Stimulated activated CD4-positive, alpha-beta T cell treated with anti-CD3 and anti-CD28 coated beads, TNF-alpha, amount 100 ng/mL, for 1 hour (primary cell): Measurements from ENCODE around the gene PXN.
"Not testable (repeated sequence)": the region's sequence is repeated elsewhere in the genome, so short reads cannot be mapped to it uniquely, and the experiment has no call there.

Experiments
- DNase-seq, 3 donors: peaks; one replicate each; pipeline ENCODE4 v3.0.0-alpha.2; 2020; ENCODE audit warnings: low read depth in 3 of 3, low spot score in 1 of 3

Gene PXN

GRCh38 chr12:120262852-120263747, 2.4 kb downstream of the PXN start:
- no peak for DNase-seq

GRCh38 chr12:120261951-120262851, 3.3 kb downstream of the PXN start:
- no peak for DNase-seq

GRCh38 chr12:120260607-120261006, 4.9 kb downstream of the PXN start:
- no peak for DNase-seq

GRCh38 chr12:120259418-120260202, 5.9 kb downstream of the PXN start:
- no peak for DNase-seq

- no peak for DNase-seq
Measured at GRCh38 chr12:120258323-120258896, 7.1 kb downstream of the PXN start.

GRCh38 chr12:120257041-120257821, 8.3 kb downstream of the PXN start:
- no peak for DNase-seq

- DNase-seq: no peak
Measured at GRCh38 chr12:120254809-120255208, 10.7 kb downstream of the PXN start.

- DNase-seq: not testable (repeated sequence)
Measured at GRCh38 chr12:120253313-120253712, 12.2 kb downstream of the PXN start.

- DNase-seq: peak; percentile 32 to 61 (median 56)
Measured at GRCh38 chr12:120252071-120252906, 13.2 kb downstream of the PXN start.

- DNase-seq: not testable (repeated sequence)
Measured at GRCh38 chr12:120251364-120252070, 14.0 kb downstream of the PXN start.

GRCh38 chr12:120249875-120250795, 15.4 kb downstream of the PXN start:
- DNase-seq: no peak

GRCh38 chr12:120249266-120249874, 16.2 kb downstream of the PXN start:
- no peak for DNase-seq

GRCh38 chr12:120247621-120248030, 17.9 kb downstream of the PXN start:
- DNase-seq: no peak

- DNase-seq: no peak
Measured at GRCh38 chr12:120247183-120247582, 18.3 kb downstream of the PXN start.

GRCh38 chr12:120246705-120247104, 18.8 kb downstream of the PXN start:
- not testable (repeated sequence) for DNase-seq

GRCh38 chr12:120242971-120243699, 22.4 kb downstream of the PXN start:
- no peak for DNase-seq
